ENCODE data around the gene SPINT1. TPM values are rescaled to one million over a fixed set of nuclear protein-coding genes. Genes with fewer than 3 reads are reported as not detected.

The SPINT1 gene
- total RNA-seq, 4 donors from 2014 or later = 303 to 430 (median 372) TPM

DNA sequence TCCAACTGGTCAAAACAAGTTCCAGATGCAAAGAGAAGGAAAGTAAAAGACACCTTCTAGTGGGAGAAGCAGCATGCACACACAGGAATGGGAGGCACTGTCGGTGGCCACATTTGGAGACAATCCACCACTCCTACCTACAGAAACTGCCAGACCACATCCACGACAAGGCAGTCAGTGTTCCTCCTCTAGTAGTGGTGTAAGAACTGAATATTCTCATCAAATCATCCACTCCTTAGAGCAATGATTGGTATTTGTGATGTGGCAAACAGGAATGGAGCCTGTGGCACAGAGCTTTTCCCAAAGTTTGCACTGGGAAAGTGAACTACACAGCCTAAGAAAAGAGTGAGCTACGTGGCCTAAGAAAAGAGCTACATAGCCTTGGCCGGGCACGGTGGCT lies 5.1 kb upstream of the SPINT1 start:
- no peaks in the 10 kb centered on the region for H3K36me3 ChIP-seq
- no peak for DNase-seq (ENCODE audit: low spot score in 2 of 2)
- no peaks in the 10 kb centered on the region for H3K27me3 ChIP-seq
- no peak overlapping the region for H3K4me3 ChIP-seq
- 81% methylated on average over 5 of the region's 5 CpGs for WGBS
- H3K9me3 ChIP-seq = no peaks in the 10 kb centered on the region
- peaks cover 11% of the 10 kb centered on the region for H3K4me1 ChIP-seq
- H3K27ac ChIP-seq = no peak overlapping the region
- TF ChIP-seq CTCF (IDR thresholded peaks at IDR 0.05) (no peak), EP300 (IDR thresholded peaks at IDR 0.05) (no peak), POLR2A (IDR thresholded peaks at IDR 0.05) (no peak), POLR2AphosphoS5 (IDR thresholded peaks at IDR 0.05) (no peak)

DNA sequence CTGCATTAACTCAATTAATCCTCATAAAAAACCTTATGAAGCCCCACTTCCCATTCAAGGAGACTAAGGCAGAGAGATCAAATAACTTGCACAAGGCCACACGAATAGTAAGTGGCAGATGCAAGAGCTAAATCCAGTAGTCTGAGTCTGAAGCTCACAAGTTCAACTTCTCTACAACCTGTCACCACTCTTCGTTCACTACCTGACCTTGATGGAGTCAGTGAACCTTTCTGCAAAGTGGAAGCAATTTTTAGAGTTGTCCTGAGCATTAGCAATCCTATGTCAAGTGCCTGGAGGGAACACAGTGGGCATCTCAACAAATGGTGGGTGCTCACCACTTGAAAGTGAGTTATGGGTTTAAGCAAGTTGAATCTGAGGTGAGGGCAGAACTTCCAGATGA lies 2.1 kb upstream of the SPINT1 start:
- Histone ChIP-seq H3K27ac (no peak overlapping the region), H3K4me1 (peaks cover 36% of the 10 kb centered on the region), H3K9me3 (no peaks in the 10 kb centered on the region), H3K36me3 (no peaks in the 10 kb centered on the region), H3K4me3 (no peak overlapping the region), H3K27me3 (no peaks in the 10 kb centered on the region)
- no peak for DNase-seq (ENCODE audit: low spot score in 2 of 2)
- TF ChIP-seq CTCF (IDR thresholded peaks at IDR 0.05) (no peak), POLR2A (IDR thresholded peaks at IDR 0.05) (no peak)
- WGBS = 76% methylated on average over 2 of the region's 2 CpGs

DNA sequence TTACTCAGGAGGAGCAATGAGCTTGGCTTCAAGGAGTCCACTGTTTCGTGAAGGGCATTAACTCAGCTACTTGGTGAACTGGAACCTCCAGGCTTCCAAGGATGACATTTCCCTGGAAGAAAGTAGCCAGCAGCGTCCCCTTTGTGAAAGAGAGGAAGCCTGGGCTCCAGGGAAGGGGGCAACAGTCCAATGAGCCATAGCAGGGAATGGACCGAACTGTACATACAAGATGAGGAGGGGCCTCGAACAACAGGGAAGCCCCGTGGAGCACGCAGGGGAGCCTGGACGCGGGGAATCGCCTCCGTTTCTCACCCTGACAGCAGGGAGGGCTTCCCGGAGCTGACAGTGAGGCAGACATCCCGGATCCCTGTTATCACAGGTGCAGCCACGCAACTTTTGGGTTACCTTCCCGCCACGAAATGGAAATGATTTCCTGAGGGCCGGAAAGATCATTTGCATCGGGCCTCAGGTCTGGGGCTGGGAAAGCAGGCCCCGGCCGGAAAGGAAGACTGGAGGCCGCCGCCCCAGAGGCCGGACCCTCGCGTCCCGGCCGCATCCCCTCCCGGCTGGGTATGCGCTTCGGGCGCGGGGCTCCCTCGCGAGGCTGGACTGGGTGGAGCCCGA lies 475 bp upstream of the SPINT1 start:
- peak overlapping the region; percentile 58 for H3K4me3 ChIP-seq
- WGBS = 25% methylated on average over 4 of the region's 34 CpGs
- peak overlapping the region; percentile 90 for H3K27ac ChIP-seq
- TF ChIP-seq EP300 (IDR thresholded peaks at IDR 0.05) = no peak
- no peak for TF ChIP-seq CTCF (IDR thresholded peaks at IDR 0.05)
- no peak for TF ChIP-seq POLR2A (IDR thresholded peaks at IDR 0.05)
- no peak for TF ChIP-seq POLR2AphosphoS5 (IDR thresholded peaks at IDR 0.05)
- H3K4me1 ChIP-seq = peaks cover 50% of the 10 kb centered on the region
- no peak for DNase-seq (ENCODE audit: low spot score in 2 of 2)
- H3K36me3 ChIP-seq = no peaks in the 10 kb centered on the region
- H3K9me3 ChIP-seq = no peaks in the 10 kb centered on the region
- no peaks in the 10 kb centered on the region for H3K27me3 ChIP-seq

GRCh38 chr15:40844696-40845030 lies 815 bp downstream of the SPINT1 start:
- peak overlapping the region; percentile 90 for H3K27ac ChIP-seq
- no peaks in the 10 kb centered on the region for H3K27me3 ChIP-seq
- TF ChIP-seq POLR2AphosphoS5 (IDR thresholded peaks at IDR 0.05) (no peak), POLR2A (IDR thresholded peaks at IDR 0.05) (no peak), CTCF (IDR thresholded peaks at IDR 0.05) (no peak), EP300 (IDR thresholded peaks at IDR 0.05) (no peak)
- H3K4me1 ChIP-seq = peaks cover 51% of the 10 kb centered on the region
- no peaks in the 10 kb centered on the region for H3K9me3 ChIP-seq
- WGBS = 5% methylated on average over 17 of the region's 28 CpGs
- DNase-seq (ENCODE audit: low spot score in 2 of 2) = no peak
- H3K4me3 ChIP-seq = peak overlapping the region; percentile 58
- H3K36me3 ChIP-seq = no peaks in the 10 kb centered on the region

GRCh38 chr15:40845036-40845435 lies 1.2 kb downstream of the SPINT1 start:
- H3K27ac ChIP-seq = peak overlapping the region; percentile 90
- no peaks in the 10 kb centered on the region for H3K36me3 ChIP-seq
- H3K4me1 ChIP-seq = peaks cover 51% of the 10 kb centered on the region
- 34% methylated on average over 12 of the region's 12 CpGs for WGBS
- H3K9me3 ChIP-seq = no peaks in the 10 kb centered on the region
- H3K4me3 ChIP-seq = peak overlapping the region; percentile 58
- TF ChIP-seq CTCF (IDR thresholded peaks at IDR 0.05) (no peak), EP300 (IDR thresholded peaks at IDR 0.05) (no peak), POLR2AphosphoS5 (IDR thresholded peaks at IDR 0.05) (no peak), POLR2A (IDR thresholded peaks at IDR 0.05) (no peak)
- no peaks in the 10 kb centered on the region for H3K27me3 ChIP-seq
- no peak for DNase-seq (ENCODE audit: low spot score in 2 of 2)
